Non-pigmented ciliary epithelial cell (primary cell): ENCODE data around the gene MACROH2A1.

Source experiments
- DNase-seq: peaks from one replicate; pipeline ENCODE4 v3.0.0-alpha.2; 2010; ENCODE audit warnings: low read depth

The MACROH2A1 gene

GRCh38 chr5:135396459-135397055, 2.5 kb downstream of the MACROH2A1 start:
- no peak for DNase-seq

DNA sequence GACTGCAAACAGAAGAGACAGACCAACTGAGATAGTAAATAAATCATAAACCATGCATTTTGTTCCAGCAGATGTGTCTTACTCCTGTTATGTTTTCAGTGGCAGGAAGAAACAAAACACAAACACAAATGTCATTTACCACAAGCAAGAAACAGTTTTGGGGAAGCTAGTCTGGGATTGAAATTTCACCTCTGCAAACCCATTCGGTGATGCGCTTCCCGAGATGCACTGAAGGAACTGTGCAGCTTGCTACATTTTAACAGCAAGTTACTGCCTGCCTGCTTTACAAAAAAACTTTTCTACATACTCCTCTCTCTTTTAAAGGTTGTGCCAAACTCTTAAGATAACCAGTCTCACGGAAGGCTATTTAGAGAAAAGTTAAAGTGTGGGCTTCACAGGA, 3.2 kb downstream of the MACROH2A1 start:
- no peak for DNase-seq

- DNase-seq = no peak
Measured at GRCh38 chr5:135395451-135395850, 3.6 kb downstream of the MACROH2A1 start.

DNA sequence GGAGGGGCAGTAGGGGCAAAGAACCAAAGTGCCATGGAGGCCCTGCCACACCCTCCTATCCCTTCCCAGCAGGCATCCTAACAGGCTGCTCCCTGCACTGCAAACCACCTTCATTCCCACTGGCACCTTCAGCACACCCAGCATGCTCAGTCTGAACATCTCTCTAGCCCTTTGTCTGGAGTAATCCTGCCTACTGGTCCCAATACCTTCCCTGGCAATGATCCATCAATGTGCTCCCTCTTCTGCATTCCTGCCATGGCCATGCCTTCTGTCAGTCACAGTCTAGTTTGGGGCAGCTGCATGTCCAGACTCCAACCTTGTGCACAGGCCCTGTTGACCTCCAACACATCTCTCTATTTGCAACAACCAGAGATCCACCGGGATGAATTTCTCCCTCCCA, 4.9 kb downstream of the MACROH2A1 start:
- DNase-seq = no peak

DNA sequence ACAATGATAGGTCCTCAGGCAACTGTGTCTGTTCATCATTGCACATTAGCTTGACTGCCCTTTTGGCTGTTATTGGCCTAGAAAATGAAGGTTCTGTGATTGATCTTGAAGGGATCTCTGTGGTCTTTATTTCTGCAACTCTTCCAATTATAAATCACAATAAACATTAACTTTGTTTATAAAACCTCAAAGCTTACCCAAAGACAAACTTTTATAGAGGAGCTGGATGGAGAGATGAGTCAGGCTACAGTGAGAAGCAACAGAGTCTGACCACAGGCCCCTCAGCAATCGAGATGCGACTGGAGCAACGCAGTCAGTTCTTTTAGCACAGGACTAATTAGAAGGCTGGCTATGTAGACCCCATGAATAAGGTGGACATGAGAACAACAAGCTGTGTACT, 5.3 kb downstream of the MACROH2A1 start:
- DNase-seq = no peak

DNA sequence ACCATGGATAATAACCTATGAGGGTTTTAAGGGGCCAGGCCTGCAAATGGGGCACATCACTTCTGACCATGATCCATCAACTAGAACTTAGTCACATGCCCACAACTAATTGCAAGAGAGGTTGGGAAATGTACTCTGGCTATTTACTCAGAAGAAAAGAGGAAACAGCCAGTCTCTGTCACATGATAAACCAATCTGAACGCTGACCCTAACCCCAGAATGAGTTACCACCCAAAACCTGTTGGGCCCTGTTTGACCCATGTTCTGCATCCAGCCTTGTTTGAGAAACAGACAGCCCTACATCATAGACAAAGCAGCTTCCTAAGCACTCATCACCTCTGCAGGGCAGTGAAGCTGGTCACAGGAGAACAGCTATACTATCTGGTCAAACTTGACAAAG, 5.8 kb downstream of the MACROH2A1 start:
- no peak for DNase-seq

GRCh38 chr5:135392256-135392655, 6.8 kb downstream of the MACROH2A1 start:
- DNase-seq = peak; percentile 85

DNA sequence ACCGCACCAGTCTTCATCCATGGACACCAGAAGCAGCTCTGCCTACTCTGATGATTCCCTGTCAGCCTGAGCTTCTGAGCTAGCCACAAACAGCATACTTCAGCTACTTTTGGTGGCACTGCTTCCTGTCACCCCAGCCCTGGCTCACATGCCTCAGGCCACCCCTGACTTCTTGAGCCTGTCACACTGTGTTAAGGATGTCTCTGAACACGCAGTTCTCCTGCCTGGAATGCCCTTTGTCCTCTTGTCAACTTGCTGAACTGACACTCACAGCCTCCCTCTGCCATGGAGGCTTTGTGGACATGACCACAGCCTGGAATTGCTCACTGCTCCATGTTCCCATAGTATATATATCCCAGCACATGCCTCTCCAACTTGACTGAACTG, 7.2 kb downstream of the MACROH2A1 start:
- DNase-seq = no peak

DNA sequence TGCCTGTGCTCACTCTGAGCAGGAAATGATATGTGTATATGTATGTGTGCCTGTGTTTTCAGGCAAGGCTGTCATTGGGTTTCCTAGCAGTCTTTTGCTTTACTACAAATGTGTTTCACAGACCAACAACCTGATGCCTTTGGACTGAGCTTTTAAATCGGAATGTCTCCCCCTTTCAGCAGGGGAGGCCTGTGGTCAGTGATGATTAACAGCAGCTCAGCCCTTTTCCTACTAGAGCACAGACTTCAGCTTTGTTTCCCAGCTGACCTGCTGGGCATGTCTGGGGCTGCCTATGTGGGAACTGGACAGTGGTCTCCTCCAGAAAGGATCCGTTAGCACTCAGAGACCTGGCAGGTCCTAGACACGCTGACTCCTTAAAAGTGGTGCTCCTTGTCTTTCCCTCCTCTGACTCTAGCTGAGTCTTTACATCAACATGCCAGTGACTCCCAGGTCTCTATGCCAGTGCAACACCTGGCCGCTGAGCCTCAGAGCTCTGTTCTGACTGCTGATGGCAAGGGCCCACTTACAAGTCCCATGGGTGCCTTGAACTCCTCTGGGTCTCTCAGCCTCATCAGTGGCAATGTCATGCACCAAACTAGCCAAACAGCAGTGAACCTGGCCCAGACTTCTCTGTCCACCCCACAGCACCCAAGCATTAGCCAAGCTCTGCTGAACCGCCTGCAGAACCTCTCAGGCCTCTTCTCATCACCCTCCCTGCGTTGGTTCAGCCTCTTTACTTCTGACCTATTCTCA, 7.7 kb downstream of the MACROH2A1 start:
- DNase-seq = peak; percentile 93

DNA sequence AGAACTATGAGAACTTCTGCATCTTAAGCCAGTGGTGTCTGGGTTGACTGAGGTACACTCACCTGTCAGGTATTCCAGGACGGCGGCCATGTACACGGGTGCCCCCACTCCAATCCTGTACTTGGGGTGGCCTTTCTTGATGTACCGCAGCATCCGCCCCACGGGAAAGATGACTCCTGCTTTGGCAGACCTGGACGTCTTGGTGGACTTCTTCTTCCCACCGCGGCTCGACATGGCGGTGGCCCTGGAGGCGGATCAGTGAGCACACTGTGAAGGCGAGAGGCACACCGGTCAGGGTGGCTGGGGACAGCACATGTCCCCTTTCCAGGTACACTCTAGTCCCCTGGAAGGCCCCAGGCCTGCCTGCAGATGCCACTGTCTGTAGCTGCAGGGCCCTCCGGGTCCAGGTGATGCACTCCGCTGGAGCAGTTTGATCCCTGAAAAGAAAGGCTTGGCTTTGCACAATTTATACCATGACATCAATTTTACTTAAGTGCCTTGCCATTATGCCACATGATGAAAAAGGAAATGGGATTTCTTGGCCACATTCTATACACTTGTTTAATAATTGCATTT, 10.1 kb downstream of the MACROH2A1 start:
- no peak for DNase-seq

GRCh38 chr5:135387629-135387960, 11.4 kb downstream of the MACROH2A1 start:
- no peak for DNase-seq

GRCh38 chr5:135386886-135387628, 12.0 kb downstream of the MACROH2A1 start:
- DNase-seq = peak; percentile 85

DNA sequence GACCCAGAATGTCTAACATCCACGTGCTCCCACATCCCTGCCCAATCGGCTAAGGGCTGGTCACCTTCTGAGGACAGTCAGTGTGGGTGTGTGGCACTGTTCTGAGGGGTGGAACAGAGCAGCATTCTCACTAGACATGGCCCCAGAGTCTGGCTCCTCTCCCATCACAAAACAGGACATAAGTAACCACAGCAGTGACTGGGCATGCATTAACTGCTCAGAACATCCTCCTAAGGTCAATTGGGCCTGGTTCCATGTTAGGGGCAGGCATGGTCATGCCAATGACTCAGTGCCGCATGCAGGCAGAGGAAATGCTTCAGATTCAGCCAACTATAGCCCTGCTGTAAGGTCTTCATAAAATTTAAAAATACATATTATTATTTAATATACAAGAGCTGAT, 12.9 kb downstream of the MACROH2A1 start:
- DNase-seq = no peak

- no peak for DNase-seq
Measured at GRCh38 chr5:135385576-135385975, 13.5 kb downstream of the MACROH2A1 start.

DNA sequence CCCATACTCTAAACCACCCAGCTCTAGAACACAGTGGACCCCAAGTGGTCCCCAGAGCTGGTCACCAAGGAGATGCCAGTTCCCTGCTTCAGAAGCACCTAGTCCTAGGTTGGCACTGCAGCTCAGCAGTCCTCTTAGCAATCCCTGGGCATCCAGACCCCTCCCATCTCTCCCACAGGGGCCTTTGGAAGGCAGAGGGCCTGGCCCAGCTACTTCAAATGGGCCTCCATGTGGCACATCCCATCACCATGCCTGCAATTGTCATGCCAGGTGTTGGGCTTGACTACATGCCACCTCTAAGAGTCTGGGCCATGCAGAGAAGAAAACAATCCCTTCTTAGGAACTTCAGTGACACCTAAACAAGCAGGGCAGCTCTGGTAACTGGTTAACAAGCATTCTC, 14.1 kb downstream of the MACROH2A1 start:
- DNase-seq = no peak

GRCh38 chr5:135383803-135384495, 15.1 kb downstream of the MACROH2A1 start:
- DNase-seq = no peak

DNA sequence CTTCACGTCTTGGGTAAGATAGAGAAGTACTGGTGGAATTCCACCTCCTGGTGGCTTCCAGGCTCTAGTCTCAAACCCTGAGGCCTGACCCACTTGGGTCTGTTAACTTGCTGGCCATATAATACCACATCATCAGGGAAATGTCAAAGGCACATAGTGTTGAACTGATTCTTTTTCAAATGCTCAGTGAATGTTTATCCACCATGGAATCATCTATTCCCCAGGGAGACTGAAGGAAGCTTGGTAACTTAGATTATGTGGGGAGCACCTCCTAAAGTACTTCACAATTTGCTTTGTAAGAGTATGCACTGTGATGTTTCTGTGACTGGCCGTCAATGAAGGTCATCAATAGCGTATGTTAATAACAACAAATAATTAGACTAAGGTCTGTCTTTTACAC, 16.1 kb downstream of the MACROH2A1 start:
- no peak for DNase-seq

DNA sequence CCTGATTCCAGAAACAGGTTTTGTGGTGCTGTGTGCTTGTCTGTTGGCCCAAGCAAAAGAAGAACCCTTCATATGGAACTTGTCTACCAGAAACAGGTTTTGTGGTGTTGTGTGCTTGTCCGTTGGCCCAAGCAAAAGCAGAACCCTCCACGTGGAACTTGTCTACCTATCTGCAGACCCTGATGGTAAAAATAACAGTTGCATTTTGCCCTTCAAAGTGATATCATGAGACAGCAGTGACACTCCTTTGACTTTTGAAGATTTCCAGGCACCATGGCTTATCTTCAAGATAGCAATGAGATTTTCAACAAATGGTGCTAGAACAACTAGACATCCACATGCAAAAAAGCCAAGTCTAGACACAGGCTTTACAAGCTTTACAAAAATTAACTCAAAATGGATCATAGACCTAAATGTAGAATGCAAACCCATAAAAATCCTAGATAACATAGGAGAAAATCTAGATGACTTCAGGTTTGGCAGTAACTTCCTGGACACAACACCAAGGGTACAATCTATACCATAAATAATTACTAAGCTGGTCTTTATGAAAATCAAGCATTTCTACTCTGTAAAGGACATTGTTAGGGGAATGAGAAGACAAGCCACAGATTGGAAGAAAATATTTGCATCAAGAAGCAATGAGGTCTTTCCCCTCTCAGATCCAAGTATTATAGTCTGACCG, 16.8 kb downstream of the MACROH2A1 start:
- no peak for DNase-seq

GRCh38 chr5:135379046-135379654, 19.9 kb downstream of the MACROH2A1 start:
- DNase-seq = no peak

DNA sequence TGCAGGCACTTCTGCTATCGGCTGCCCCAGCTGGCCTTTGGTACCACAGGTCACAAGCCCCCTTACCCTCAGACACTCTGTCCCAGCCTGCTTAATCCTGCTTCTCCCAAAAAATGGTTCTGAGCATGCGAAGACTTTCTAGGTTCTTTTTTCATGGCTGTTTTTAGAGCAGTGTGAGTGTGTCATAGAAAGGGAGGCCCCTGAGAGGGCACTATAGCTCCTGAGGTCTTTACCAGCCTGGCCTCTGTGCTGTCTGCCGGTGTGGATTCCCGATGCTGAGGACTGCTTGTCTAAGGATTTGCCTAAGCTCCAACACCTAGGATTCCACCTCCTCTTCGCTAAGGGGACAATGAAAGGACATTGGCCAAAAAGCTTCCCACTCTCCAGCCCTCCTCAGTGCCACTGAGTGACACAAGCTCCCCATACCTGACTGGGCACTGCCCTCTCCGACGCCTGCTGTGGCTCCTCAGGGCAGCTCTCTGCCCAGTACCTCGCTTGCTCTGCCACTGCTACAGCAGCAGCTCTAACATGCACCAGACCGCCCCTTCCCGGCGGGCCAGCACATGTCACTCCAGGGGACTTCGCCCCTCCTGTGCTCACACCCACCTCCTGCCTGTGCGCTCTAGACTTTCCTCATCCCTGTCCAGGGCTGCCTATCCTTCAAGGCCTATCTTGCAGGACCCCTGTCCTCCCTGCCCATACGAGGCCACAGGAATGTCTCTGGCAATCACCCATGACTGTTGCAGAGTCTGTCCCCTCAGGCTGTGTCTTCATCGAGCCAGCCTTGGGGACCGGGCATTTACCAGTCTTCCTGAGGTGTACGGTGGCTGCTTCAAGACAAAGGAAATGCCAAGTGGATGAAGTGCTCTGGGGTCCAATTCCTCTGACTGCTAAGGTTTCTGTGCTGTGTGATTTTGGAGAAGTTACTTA, 21.0 kb downstream of the MACROH2A1 start:
- no peak for DNase-seq
